ENCODE measurements around the gene ACOXL.

The ACOXL gene

GRCh38 chr2:110828330-110828729, 96.0 kb downstream of the ACOXL start:
- DNase-seq (ENCODE audit: low spot score): no peak

GRCh38 chr2:110829413-110830146, 97.2 kb downstream of the ACOXL start:
- DNase-seq (ENCODE audit: low spot score): no peak

- no peak for DNase-seq (ENCODE audit: low spot score)
Observed at GRCh38 chr2:110832740-110833139, 100.4 kb downstream of the ACOXL start.

- DNase-seq (ENCODE audit: low spot score): no peak
Observed at GRCh38 chr2:110834134-110834827, 101.9 kb downstream of the ACOXL start.

GRCh38 chr2:110836671-110837070, 104.3 kb downstream of the ACOXL start:
- DNase-seq (ENCODE audit: low spot score): no peak

- no peak for DNase-seq (ENCODE audit: low spot score)
Observed at GRCh38 chr2:110837446-110838409, 105.4 kb downstream of the ACOXL start.

GRCh38 chr2:110838657-110839384, 106.4 kb downstream of the ACOXL start:
- no peak for DNase-seq (ENCODE audit: low spot score)

- DNase-seq (ENCODE audit: low spot score): no peak
Observed at GRCh38 chr2:110840508-110840907, 108.1 kb downstream of the ACOXL start.

- no peak for DNase-seq (ENCODE audit: low spot score)
Observed at GRCh38 chr2:110842048-110842447, 109.7 kb downstream of the ACOXL start.

- DNase-seq (ENCODE audit: low spot score): no peak
Observed at GRCh38 chr2:110843496-110843895, 111.1 kb downstream of the ACOXL start.

- no peak for DNase-seq (ENCODE audit: low spot score)
Observed at GRCh38 chr2:110843959-110844510, 111.7 kb downstream of the ACOXL start.

GRCh38 chr2:110847651-110848050, 115.3 kb downstream of the ACOXL start:
- no peak for DNase-seq (ENCODE audit: low spot score)

GRCh38 chr2:110848071-110848470, 115.7 kb downstream of the ACOXL start:
- no peak for DNase-seq (ENCODE audit: low spot score)

GRCh38 chr2:110848519-110849030, 116.2 kb downstream of the ACOXL start:
- no peak for DNase-seq (ENCODE audit: low spot score)

GRCh38 chr2:110851531-110851930, 119.2 kb downstream of the ACOXL start:
- no peak for DNase-seq (ENCODE audit: low spot score)

- no peak for DNase-seq (ENCODE audit: low spot score)
Observed at GRCh38 chr2:110852051-110852450, 119.7 kb downstream of the ACOXL start.

- DNase-seq (ENCODE audit: low spot score): no peak
Observed at GRCh38 chr2:110852541-110853263, 120.3 kb downstream of the ACOXL start.

GRCh38 chr2:110853516-110853915, 121.1 kb downstream of the ACOXL start:
- DNase-seq (ENCODE audit: low spot score): no peak

GRCh38 chr2:110853948-110854347, 121.6 kb downstream of the ACOXL start:
- no peak for DNase-seq (ENCODE audit: low spot score)

- DNase-seq (ENCODE audit: low spot score): no peak
Observed at GRCh38 chr2:110854355-110855081, 122.1 kb downstream of the ACOXL start.
